Measurements from ENCODE around the gene SLC22A31.

SLC22A31 gene

GRCh38 chr16:89164847-89165680, 35.3 kb downstream of the SLC22A31 start:
- no peak for DNase-seq

- DNase-seq = no peak
These were observed 35.9 kb downstream of the SLC22A31 start for GRCh38 chr16:89164436-89164835.

GRCh38 chr16:89163297-89163696, 37.0 kb downstream of the SLC22A31 start:
- no peak for DNase-seq

- no peak for DNase-seq
These were observed 38.3 kb downstream of the SLC22A31 start for GRCh38 chr16:89161763-89162713.

- DNase-seq = no peak
These were observed 39.2 kb downstream of the SLC22A31 start for GRCh38 chr16:89160977-89161701.

- DNase-seq = no peak
These were observed 40.4 kb downstream of the SLC22A31 start for GRCh38 chr16:89159850-89160354.

- DNase-seq = no peak
These were observed 41.1 kb downstream of the SLC22A31 start for GRCh38 chr16:89159066-89159849.

- no peak for DNase-seq
These were observed 42.6 kb downstream of the SLC22A31 start for GRCh38 chr16:89157778-89158177.

- no peak for DNase-seq
These were observed 43.3 kb downstream of the SLC22A31 start for GRCh38 chr16:89156740-89157645.

- DNase-seq = no peak
These were observed 44.2 kb downstream of the SLC22A31 start for GRCh38 chr16:89155851-89156739.

- no peak for DNase-seq
These were observed 45.1 kb downstream of the SLC22A31 start for GRCh38 chr16:89155184-89155679.

- no peak for DNase-seq
These were observed 45.8 kb downstream of the SLC22A31 start for GRCh38 chr16:89154390-89155183.

- no peak for DNase-seq
These were observed 46.5 kb downstream of the SLC22A31 start for GRCh38 chr16:89153848-89154271.

- no peak for DNase-seq
These were observed 47.3 kb downstream of the SLC22A31 start for GRCh38 chr16:89152831-89153700.

- DNase-seq = no peak
These were observed 49.4 kb downstream of the SLC22A31 start for GRCh38 chr16:89150981-89151380.

- no peak for DNase-seq
These were observed 50.1 kb downstream of the SLC22A31 start for GRCh38 chr16:89150090-89150835.

- no peak for DNase-seq
These were observed 51.0 kb downstream of the SLC22A31 start for GRCh38 chr16:89149386-89149785.
